M059J (cell line): ENCODE measurements around the gene PRKCB. TPM values are rescaled to one million over a fixed set of nuclear protein-coding genes. Genes with fewer than 3 reads are reported as not detected.

ENCODE experiments used
- DNase-seq: peaks from one replicate; pipeline ENCODE4 v3.0.0-alpha.2; 2012; ENCODE audit warnings: low read depth
- total RNA-seq: library from RNA; depleted of rRNA; stranded (reverse); fragments of >200 nt; shearing (Covaris generic); gene quantifications from 2 replicates; pipeline ENCODE4 v1.2.3, GENCODE V29; 2014

Gene PRKCB
- total RNA-seq, 1 experiment from 2014 or later = not detected

- DNase-seq = no peak
Measured at GRCh38 chr16:23836404-23837311, 875 bp downstream of the PRKCB start.

GRCh38 chr16:23837553-23838308 lies 1.9 kb downstream of the PRKCB start:
- DNase-seq = no peak

GRCh38 chr16:23838485-23839142 lies 2.8 kb downstream of the PRKCB start:
- no peak for DNase-seq

- no peak for DNase-seq
Measured at GRCh38 chr16:23840310-23840709, 4.5 kb downstream of the PRKCB start.

GRCh38 chr16:23842137-23842600 lies 6.4 kb downstream of the PRKCB start:
- DNase-seq = no peak

GRCh38 chr16:23843143-23843542 lies 7.4 kb downstream of the PRKCB start:
- DNase-seq = no peak

GRCh38 chr16:23847251-23847650 lies 11.5 kb downstream of the PRKCB start:
- DNase-seq = no peak

GRCh38 chr16:23847948-23848347 lies 12.2 kb downstream of the PRKCB start:
- no peak for DNase-seq

- DNase-seq = no peak
Measured at GRCh38 chr16:23848958-23849357, 13.2 kb downstream of the PRKCB start.

- DNase-seq = no peak
Measured at GRCh38 chr16:23852794-23853562, 17.2 kb downstream of the PRKCB start.

- DNase-seq = no peak
Measured at GRCh38 chr16:23855010-23855409, 19.2 kb downstream of the PRKCB start.

GRCh38 chr16:23856251-23856709 lies 20.5 kb downstream of the PRKCB start:
- DNase-seq = no peak

GRCh38 chr16:23857256-23857880 lies 21.6 kb downstream of the PRKCB start:
- no peak for DNase-seq

- DNase-seq = no peak
Measured at GRCh38 chr16:23857881-23858269, 22.1 kb downstream of the PRKCB start.

GRCh38 chr16:23858542-23858941 lies 22.8 kb downstream of the PRKCB start:
- no peak for DNase-seq

- DNase-seq = no peak
Measured at GRCh38 chr16:23859713-23860269, 24.0 kb downstream of the PRKCB start.

GRCh38 chr16:23861874-23862273 lies 26.1 kb downstream of the PRKCB start:
- DNase-seq = no peak

GRCh38 chr16:23862556-23862955 lies 26.8 kb downstream of the PRKCB start:
- no peak for DNase-seq

GRCh38 chr16:23863511-23864422 lies 28.0 kb downstream of the PRKCB start:
- no peak for DNase-seq
